SU-DHL-6 (cell line): ENCODE results near the gene RAB40AL.
A peak's percentile ranks its signal among the peaks of the same experiment; 100 is the strongest.

Experiments
- H2AFZ ChIP-seq: fragments of 200-600 bp; sonication (generic); 2 replicates; pipeline ENCODE4 v1.6.1; 2014; ENCODE audit warnings: low read depth, mild to moderate bottlenecking, moderate library complexity, mixed read lengths, antibody characterized with exemption, low read length; ENCODE audit not compliant: severe bottlenecking
- H3F3A ChIP-seq: fragments of 200-600 bp; shearing (Covaris generic); 2 replicates; pipeline ENCODE4 v1.6.0; 2016; ENCODE audit warnings: antibody characterized with exemption, mild to moderate bottlenecking; ENCODE audit not compliant: insufficient read depth
- H3K27ac ChIP-seq: fragments of 200-600 bp; sonication (generic); 2 replicates; pipeline ENCODE4 v1.5.1; 2016; ENCODE audit warnings: low read depth, mild to moderate bottlenecking, low read length, moderate library complexity, mixed read lengths
- H3K27me3 ChIP-seq: fragments of 200-600 bp; sonication (generic), shearing (Covaris generic); 2 replicates; pipeline ENCODE4 v1.6.0; 2014; ENCODE audit warnings: mild to moderate bottlenecking, low read length
- H3K36me3 ChIP-seq: fragments of 200-600 bp; sonication (generic); 2 replicates; pipeline ENCODE4 v1.6.1; 2014; ENCODE audit warnings: mild to moderate bottlenecking, low read length, mixed read lengths
- H3K4me2 ChIP-seq: fragments of 300-600, 200-600 bp; shearing (Covaris generic), sonication (generic); 2 replicates; pipeline ENCODE4 v1.6.0; 2014; ENCODE audit warnings: low read length, low read depth, mild to moderate bottlenecking; ENCODE audit not compliant: poor library complexity, severe bottlenecking
- H3K4me3 ChIP-seq: fragments of 200-600 bp; sonication (generic); 2 replicates; pipeline ENCODE4 v1.5.1; 2014; ENCODE audit warnings: antibody characterized with exemption, low read length, mild to moderate bottlenecking, mixed read lengths; ENCODE audit not compliant: insufficient read depth, poor library complexity, severe bottlenecking
- H3K79me2 ChIP-seq: fragments of 200-600 bp; sonication (generic); 2 replicates; pipeline ENCODE4 v1.6.1; 2014; ENCODE audit warnings: mild to moderate bottlenecking, low read length, moderate library complexity; ENCODE audit not compliant: insufficient read depth
- H3K9ac ChIP-seq: fragments of 200-600 bp; sonication (generic); 2 replicates; pipeline ENCODE4 v1.7.0; 2014; ENCODE audit warnings: mild to moderate bottlenecking, low read length
- H3K9me2 ChIP-seq: fragments of 200-600 bp; sonication (generic); replicated peaks from 2 replicates; pipeline ENCODE4 v1.6.1; 2014; ENCODE audit warnings: low read length; ENCODE audit not compliant: insufficient read depth
- H3K9me3 ChIP-seq: fragments of 200-600 bp; sonication (generic); 2 replicates; pipeline ENCODE4 v1.6.1; 2014; ENCODE audit warnings: low read length, mixed read lengths; ENCODE audit not compliant: insufficient read depth
- H4K20me1 ChIP-seq: fragments of 200-600 bp; sonication (generic); 2 replicates; pipeline ENCODE4 v1.6.1; 2014; ENCODE audit warnings: low read depth, mild to moderate bottlenecking, antibody characterized with exemption, low read length, moderate library complexity, mixed read lengths
- CTCF ChIP-seq: fragments of 200-600 bp; sonication (generic); IDR thresholded peaks from one replicate; pipeline ENCODE4 v1.5.1; 2017; ENCODE audit warnings: antibody characterized with exemption, mild to moderate bottlenecking, low read length, moderate library complexity; ENCODE audit not compliant: insufficient read depth, poor library complexity, severe bottlenecking
- EZH2phosphoT487 ChIP-seq: fragments of 200-600 bp; sonication (generic), shearing (Covaris generic); conservative IDR thresholded peaks from 2 replicates; pipeline ENCODE4 v1.6.1; 2018; ENCODE audit warnings: mild to moderate bottlenecking, antibody characterized with exemption, low read length, moderate library complexity, mixed read lengths

The RAB40AL gene

DNA sequence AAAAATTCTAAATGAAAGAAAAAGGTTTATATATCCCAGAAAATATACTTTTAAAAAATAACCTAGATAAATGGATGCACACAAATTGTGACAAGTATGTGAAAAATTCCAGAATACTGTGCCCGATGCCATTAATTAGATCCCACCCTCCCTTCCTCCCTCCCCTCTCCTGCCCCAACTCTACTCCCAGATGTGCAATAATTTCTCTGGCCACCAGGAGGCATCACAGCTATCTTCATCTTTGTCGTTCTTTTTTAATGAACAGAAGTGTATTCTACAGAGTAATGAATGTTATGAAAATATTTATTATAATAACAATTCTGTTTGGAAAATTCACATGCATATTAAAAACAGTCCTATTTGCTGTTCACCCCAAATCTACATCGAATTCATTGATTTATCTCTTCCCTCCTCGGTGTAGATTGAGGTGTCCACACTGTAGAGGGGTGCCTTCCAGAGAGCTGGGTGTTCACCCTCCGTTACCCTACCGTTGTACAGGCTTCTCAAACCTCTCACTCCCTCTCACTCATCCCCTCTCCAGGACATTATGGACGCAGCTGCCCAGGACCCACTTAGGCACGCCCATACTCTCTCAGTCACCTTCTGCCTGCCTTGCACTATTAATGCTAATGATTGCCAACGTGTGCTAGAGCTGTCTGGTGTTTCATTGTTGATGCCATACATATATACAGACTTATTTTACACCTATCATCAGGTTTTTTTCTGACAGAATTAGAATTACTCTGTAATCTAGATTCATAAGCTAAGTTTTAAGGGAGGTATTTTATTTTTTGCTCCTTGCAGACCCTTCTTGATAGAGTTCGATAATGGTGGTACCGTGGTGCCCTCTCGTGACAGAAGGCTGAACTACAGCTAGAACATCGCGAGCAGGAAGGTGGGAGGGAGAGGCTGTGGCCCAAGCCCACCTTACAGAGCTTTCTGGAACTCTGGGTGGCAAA is 14.1 kb downstream of the RAB40AL start:
- peak overlapping the region; percentile 22 for H3K4me3 ChIP-seq
- peak overlapping the region; percentile 52 for H3K4me2 ChIP-seq
- peak overlapping the region; percentile 72 for H2AFZ ChIP-seq
- H3K79me2 ChIP-seq, result no peaks in the 10 kb centered on the region
- H3K9me3 ChIP-seq, result no peaks in the 10 kb centered on the region
- H3K36me3 ChIP-seq, result no peaks in the 10 kb centered on the region
- no peaks in the 10 kb centered on the region for H3K27me3 ChIP-seq
- H3F3A ChIP-seq, result no peaks in the 10 kb centered on the region
- no peaks in the 10 kb centered on the region for H4K20me1 ChIP-seq
- H3K9me2 ChIP-seq, result no peaks in the 10 kb centered on the region
- TF ChIP-seq EZH2phosphoT487 (no peak), CTCF (peak; percentile 25)
- H3K27ac ChIP-seq, result no peak overlapping the region
- H3K9ac ChIP-seq, result no peak overlapping the region

GRCh38 chrX:102957751-102958150 is 20.7 kb downstream of the RAB40AL start:
- no peaks in the 10 kb centered on the region for H4K20me1 ChIP-seq
- H3K27me3 ChIP-seq, result no peaks in the 10 kb centered on the region
- no peak overlapping the region for H3K9ac ChIP-seq
- H3K9me3 ChIP-seq, result no peaks in the 10 kb centered on the region
- H3K4me2 ChIP-seq, result no peak overlapping the region
- H3K4me3 ChIP-seq, result no peak overlapping the region
- no peaks in the 10 kb centered on the region for H3K79me2 ChIP-seq
- no peak overlapping the region for H3K27ac ChIP-seq
- no peak overlapping the region for H2AFZ ChIP-seq
- no peaks in the 10 kb centered on the region for H3K36me3 ChIP-seq
- H3F3A ChIP-seq, result no peaks in the 10 kb centered on the region
- no peaks in the 10 kb centered on the region for H3K9me2 ChIP-seq
- TF ChIP-seq EZH2phosphoT487 (no peak), CTCF (no peak)

DNA sequence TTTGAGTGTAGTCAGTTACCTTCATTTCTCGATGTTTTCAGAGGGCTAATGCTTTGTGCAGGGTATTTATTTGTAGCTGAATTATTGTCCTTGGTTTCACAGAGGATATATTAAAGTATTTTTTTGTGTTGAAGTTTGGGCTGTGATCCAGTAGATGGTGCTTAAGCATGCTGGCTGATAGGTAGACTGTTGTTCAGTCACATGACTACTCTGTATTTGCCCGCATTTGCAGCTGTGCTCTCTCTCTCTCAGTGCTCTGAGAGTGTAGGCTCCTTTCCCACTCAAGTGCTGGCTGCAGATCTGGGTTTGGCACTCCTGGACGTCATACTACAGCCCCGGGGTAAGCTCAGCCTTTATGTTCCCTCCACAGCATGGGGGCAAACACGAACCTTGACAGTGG is 21.7 kb downstream of the RAB40AL start:
- Histone ChIP-seq H3K9me3 (no peaks in the 10 kb centered on the region), H4K20me1 (no peaks in the 10 kb centered on the region), H3K4me2 (no peak overlapping the region), H3K79me2 (no peaks in the 10 kb centered on the region), H3K27ac (no peak overlapping the region), H3K36me3 (no peaks in the 10 kb centered on the region), H3K9me2 (no peaks in the 10 kb centered on the region), H3K27me3 (no peaks in the 10 kb centered on the region), H3F3A (no peaks in the 10 kb centered on the region), H2AFZ (no peak overlapping the region), H3K4me3 (no peak overlapping the region), H3K9ac (no peak overlapping the region)
- TF ChIP-seq EZH2phosphoT487, result no peak

DNA sequence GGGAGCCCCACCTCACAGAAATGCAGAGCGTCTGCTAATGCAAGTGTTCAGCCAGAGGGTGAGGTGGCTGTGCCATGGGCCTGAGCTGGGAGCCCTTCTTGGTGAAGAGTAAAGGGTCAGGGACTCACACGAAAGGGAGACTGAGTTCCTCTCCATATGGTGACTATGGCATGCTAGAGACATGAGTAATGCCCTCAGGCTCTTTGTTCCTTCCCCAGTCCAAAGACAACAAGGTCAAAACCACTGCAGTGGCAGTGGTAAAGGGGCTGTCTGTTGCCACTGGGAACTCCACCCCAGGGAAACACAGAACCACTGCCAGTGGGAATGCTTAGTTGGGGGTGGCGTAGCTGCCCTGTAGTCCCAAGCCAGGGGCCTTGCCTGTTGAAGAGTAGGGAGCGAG is 22.4 kb downstream of the RAB40AL start:
- Histone ChIP-seq H3K36me3 (no peaks in the 10 kb centered on the region), H3F3A (no peaks in the 10 kb centered on the region), H3K79me2 (no peaks in the 10 kb centered on the region), H3K27ac (no peak overlapping the region), H3K9me2 (no peaks in the 10 kb centered on the region), H3K4me3 (no peak overlapping the region), H3K27me3 (no peaks in the 10 kb centered on the region), H2AFZ (no peak overlapping the region), H3K9ac (no peak overlapping the region), H3K4me2 (no peak overlapping the region), H4K20me1 (no peaks in the 10 kb centered on the region), H3K9me3 (no peaks in the 10 kb centered on the region)
- no peak for TF ChIP-seq EZH2phosphoT487
- no peak for TF ChIP-seq CTCF
